ENCODE measurements around the gene SHKBP1.
A peak's percentile ranks its signal among the peaks of the same experiment; 100 is the strongest.

The SHKBP1 gene

DNA sequence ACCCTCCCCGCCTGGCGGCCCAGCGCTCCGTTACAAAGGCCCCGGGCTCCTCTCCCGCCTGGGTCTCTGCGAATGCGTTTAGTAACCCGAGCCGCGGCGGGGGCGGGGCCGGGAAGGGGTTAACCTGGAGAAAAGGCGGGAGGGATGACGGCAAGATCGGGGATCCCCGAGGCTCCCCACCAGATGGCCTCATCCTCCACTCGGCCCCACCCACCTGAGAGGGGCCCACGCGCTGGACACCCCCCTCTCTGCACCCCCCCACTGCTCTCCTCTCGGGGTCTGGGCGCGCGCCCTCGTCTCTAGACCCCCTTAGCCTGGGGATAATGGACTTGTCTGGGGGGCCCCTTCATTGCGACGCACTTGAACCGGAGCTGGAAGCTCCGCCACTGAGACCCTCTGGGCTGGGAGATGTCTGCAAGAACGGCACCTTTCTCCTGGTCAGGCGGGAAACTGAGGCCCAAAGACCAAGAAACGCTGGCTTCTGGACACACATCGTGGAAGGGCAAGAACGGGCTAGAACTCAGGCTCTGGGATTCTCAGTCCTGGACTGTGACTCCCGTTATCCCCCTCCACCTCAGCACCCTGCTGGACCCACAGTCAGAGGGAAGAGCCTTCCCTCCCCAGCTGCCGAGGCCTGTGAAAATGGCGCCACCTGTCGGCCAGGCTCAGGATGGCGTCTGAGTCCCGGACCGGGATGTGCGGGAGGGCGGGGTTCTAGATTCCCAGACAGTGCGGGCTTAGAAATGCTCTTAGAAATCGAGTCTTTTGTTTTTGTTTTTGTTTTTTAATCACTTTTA lies 21.6 kb downstream of the SHKBP1 start (continued):
- TF ChIP-seq, protein P1, sequence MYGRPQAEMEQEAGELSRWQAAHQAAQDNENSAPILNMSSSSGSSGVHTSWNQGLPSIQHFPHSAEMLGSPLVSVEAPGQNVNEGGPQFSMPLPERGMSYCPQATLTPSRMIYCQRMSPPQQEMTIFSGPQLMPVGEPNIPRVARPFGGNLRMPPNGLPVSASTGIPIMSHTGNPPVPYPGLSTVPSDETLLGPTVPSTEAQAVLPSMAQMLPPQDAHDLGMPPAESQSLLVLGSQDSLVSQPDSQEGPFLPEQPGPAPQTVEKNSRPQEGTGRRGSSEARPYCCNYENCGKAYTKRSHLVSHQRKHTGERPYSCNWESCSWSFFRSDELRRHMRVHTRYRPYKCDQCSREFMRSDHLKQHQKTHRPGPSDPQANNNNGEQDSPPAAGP (tag by site-specific recombination; IDR thresholded peaks at IDR 0.05) = peak; percentile 97; the same call in 1 of the 2 replicates
- TF ChIP-seq, protein P2, sequence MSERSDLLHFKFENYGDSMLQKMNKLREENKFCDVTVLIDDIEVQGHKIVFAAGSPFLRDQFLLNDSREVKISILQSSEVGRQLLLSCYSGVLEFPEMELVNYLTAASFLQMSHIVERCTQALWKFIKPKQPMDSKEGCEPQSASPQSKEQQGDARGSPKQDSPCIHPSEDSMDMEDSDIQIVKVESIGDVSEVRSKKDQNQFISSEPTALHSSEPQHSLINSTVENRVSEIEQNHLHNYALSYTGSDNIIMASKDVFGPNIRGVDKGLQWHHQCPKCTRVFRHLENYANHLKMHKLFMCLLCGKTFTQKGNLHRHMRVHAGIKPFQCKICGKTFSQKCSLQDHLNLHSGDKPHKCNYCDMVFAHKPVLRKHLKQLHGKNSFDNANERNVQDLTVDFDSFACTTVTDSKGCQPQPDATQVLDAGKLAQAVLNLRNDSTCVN (tag by site-specific recombination; optimal IDR thresholded peaks at IDR 0.05) = peak; percentile 88
- TF ChIP-seq, protein P3, sequence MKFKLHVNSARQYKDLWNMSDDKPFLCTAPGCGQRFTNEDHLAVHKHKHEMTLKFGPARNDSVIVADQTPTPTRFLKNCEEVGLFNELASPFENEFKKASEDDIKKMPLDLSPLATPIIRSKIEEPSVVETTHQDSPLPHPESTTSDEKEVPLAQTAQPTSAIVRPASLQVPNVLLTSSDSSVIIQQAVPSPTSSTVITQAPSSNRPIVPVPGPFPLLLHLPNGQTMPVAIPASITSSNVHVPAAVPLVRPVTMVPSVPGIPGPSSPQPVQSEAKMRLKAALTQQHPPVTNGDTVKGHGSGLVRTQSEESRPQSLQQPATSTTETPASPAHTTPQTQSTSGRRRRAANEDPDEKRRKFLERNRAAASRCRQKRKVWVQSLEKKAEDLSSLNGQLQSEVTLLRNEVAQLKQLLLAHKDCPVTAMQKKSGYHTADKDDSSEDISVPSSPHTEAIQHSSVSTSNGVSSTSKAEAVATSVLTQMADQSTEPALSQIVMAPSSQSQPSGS (tag by site-specific recombination; IDR thresholded peaks at IDR 0.05; ENCODE audit: low read depth) = peak; percentile 59
- TF ChIP-seq ZNF24 (tag by site-specific recombination; IDR thresholded peaks at IDR 0.05) (peak; percentile 65; the same call in 1 of the 2 replicates), WT1 (tag by site-specific recombination; IDR thresholded peaks at IDR 0.05) (peak; percentile 77), ZNF623 (tag by site-specific recombination; IDR thresholded peaks at IDR 0.05) (peak; percentile 23), HOXA7 (CRISPR knock-in tag; IDR thresholded peaks at IDR 0.05; ENCODE audit: borderline replicate concordance) (no peak), MZF1 (tag by site-specific recombination; IDR thresholded peaks at IDR 0.05; ENCODE audit: borderline replicate concordance) (no peak; the same call in none of the 2 replicates), ZNF426 (tag by site-specific recombination; IDR thresholded peaks at IDR 0.05) (no peak), ZXDB (tag by site-specific recombination; IDR thresholded peaks at IDR 0.05) (peak; percentile 97), ZNF513 (tag by site-specific recombination; IDR thresholded peaks at IDR 0.05) (peak; percentile 58; the same call in 1 of the 2 replicates), ZNF138 (tag by site-specific recombination; IDR thresholded peaks at IDR 0.05; ENCODE audit: borderline replicate concordance) (no peak; the same call in 1 of the 2 replicates), OVOL3 (tag by site-specific recombination; IDR thresholded peaks at IDR 0.05) (peak; percentile 93), ZNF146 (tag by site-specific recombination; IDR thresholded peaks at IDR 0.05) (peak; percentile 18; the same call in 1 of the 2 replicates), ZNF664 (tag by site-specific recombination; IDR thresholded peaks at IDR 0.05) (peak; percentile 61; the same call in 1 of the 2 replicates), PRDM2 (tag by site-specific recombination; IDR thresholded peaks at IDR 0.05; ENCODE audit: borderline replicate concordance) (no peak), ZSCAN16 (tag by site-specific recombination; IDR thresholded peaks at IDR 0.05) (peak; percentile 14; the same call in 1 of the 2 replicates), ZNF280C (tag by site-specific recombination; IDR thresholded peaks at IDR 0.05) (no peak), KLF7 (tag by site-specific recombination; IDR thresholded peaks at IDR 0.05; ENCODE audit: borderline replicate concordance) (peak; percentile 88), ZNF843 (tag by site-specific recombination; IDR thresholded peaks at IDR 0.05) (peak; percentile 80), ZNF121 (tag by site-specific recombination; IDR thresholded peaks at IDR 0.05) (peak; percentile 7; the same call in 1 of the 2 replicates), IKZF3 (tag by site-specific recombination; IDR thresholded peaks at IDR 0.05) (peak; percentile 99)
- TF ChIP-seq, protein P4, sequence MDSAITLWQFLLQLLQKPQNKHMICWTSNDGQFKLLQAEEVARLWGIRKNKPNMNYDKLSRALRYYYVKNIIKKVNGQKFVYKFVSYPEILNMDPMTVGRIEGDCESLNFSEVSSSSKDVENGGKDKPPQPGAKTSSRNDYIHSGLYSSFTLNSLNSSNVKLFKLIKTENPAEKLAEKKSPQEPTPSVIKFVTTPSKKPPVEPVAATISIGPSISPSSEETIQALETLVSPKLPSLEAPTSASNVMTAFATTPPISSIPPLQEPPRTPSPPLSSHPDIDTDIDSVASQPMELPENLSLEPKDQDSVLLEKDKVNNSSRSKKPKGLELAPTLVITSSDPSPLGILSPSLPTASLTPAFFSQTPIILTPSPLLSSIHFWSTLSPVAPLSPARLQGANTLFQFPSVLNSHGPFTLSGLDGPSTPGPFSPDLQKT (IDR thresholded peaks at IDR 0.05; ENCODE audit: borderline replicate concordance, low read depth, low read length) = no peak
